GM12801 (cell line): ENCODE measurements around the gene REXO1.

Source experiments
- TF ChIP-seq, protein P1 (sequence below): IDR thresholded peaks from one replicate; pipeline ENCODE4 v1.5.1; 2011; ENCODE audit warnings: control low read depth; ENCODE audit not compliant: insufficient read length; ENCODE audit errors: extremely low read depth

Gene REXO1

GRCh38 chr19:1787116-1787515 lies 61.2 kb downstream of the REXO1 start:
- TF ChIP-seq, protein P1, sequence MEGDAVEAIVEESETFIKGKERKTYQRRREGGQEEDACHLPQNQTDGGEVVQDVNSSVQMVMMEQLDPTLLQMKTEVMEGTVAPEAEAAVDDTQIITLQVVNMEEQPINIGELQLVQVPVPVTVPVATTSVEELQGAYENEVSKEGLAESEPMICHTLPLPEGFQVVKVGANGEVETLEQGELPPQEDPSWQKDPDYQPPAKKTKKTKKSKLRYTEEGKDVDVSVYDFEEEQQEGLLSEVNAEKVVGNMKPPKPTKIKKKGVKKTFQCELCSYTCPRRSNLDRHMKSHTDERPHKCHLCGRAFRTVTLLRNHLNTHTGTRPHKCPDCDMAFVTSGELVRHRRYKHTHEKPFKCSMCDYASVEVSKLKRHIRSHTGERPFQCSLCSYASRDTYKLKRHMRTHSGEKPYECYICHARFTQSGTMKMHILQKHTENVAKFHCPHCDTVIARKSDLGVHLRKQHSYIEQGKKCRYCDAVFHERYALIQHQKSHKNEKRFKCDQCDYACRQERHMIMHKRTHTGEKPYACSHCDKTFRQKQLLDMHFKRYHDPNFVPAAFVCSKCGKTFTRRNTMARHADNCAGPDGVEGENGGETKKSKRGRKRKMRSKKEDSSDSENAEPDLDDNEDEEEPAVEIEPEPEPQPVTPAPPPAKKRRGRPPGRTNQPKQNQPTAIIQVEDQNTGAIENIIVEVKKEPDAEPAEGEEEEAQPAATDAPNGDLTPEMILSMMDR = no peak

DNA sequence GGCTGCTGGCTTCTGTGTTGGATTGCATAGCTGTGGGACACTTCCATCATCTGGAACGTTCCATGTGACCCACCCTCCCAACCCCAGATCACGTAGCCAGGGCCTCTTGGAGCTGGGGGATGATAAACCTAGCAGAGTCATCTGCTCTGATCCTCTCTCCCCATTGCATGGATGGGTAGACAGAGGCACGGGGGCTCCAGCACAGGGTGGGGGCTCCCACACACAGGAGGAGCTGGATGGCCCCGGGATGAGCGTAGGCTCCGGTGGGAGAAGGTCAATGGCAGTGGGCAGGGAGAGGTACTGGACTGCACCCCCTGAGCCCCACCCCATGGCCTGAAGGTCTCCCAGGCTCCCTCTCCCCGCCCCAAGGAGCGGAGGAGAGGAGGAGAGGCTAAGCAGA lies 61.6 kb downstream of the REXO1 start:
- TF ChIP-seq, protein P1 = no peak

DNA sequence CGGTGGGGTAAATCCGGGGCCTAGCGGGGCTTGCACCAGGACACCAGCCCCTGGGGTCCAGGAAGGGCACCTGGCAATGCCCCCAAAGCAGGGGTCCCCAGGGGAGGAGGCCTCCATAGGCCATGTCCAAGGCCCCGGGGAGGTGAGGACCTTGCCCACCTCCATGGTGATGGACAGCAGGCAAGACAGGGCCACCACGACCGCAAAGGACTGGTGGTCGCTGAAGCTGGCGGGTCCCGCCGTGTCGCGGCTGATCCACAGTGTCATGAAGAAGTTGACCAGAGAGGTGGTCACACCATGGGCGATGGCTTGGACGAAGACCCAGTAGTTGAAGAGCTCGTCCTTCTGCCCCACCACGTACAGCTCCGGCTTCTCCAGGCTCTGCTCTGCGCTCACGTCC lies 63.0 kb downstream of the REXO1 start:
- TF ChIP-seq, protein P1 = no peak

- TF ChIP-seq, protein P1 = no peak
These were observed 64.4 kb downstream of the REXO1 start for GRCh38 chr19:1783874-1784273.

GRCh38 chr19:1783354-1783753 lies 64.9 kb downstream of the REXO1 start:
- TF ChIP-seq, protein P1 = no peak

DNA sequence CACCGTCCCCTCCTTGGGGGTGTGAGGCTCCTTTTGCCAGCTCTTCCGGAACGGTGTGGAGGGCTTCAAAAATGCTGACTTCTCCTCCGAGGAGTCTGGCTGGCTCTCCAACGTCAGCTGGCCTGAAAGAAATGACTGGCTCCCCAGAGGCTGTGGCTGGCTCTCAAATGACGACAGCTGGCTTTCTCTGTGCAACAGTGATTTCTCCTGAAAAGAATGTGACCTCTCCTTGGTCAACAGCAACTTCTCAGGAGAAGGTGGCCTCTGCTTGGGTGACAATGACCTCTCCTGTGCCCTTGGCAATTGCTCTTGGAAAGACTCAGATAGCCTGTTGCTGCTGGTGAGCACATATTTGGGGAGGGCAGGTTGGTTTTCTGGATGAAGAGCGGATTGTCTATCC lies 65.8 kb downstream of the REXO1 start:
- TF ChIP-seq, protein P1 = no peak

DNA sequence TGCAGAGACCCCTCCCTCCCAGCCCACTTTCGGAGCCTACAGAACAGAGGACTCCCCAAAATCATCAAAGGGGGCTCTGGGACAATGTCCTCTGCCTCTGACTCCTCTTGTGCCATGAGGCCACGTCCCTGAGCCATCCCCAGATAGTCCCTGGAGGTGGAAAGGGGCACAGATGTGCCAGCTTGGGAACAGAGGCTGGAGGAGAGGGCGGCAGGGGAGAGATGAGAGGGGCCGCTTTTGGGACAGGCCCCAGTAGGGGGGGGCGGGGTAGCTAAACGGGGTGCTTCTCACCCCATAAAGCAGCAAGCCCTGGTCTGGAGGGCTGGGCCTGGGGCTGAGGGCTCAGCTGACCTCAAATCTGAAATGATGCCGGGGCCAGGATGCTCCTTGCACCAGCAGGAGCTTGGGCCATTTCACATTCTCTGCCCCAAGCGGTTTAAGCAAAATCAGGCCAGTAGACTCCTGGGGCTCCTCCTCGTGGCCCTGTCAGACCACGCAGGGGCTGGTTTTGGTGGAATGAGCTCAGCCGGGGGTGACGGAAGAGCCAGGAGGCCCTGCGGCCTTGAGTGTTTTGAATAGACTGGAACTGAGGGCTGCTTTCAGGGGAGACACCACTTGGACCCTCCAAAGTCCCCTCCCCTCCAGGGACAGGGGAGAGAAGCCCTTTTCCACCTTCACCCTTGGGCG lies 67.9 kb downstream of the REXO1 start:
- TF ChIP-seq, protein P1 = no peak
